Hindlimb muscle (tissue), 1 donor: ENCODE results near the gene LRPAP1. TPM values are rescaled to one million over a fixed set of nuclear protein-coding genes. Genes with fewer than 3 reads are reported as not detected.
"Not testable (repeated sequence)": the region's sequence is repeated elsewhere in the genome, so short reads cannot be mapped to it uniquely, and the experiment has no call there.

ENCODE experiments used
- DNase-seq: peaks from one replicate; pipeline ENCODE4 v3.0.0-alpha.2; 2013
- polyA plus RNA-seq: library from polyadenylated mRNA; unstranded; fragments of 120-200 nt; gene quantifications from one replicate; pipeline ENCODE4 v1.2.1, GENCODE V29; 2013; ENCODE audit not compliant: insufficient read length

The LRPAP1 gene
- polyA plus RNA-seq, 1 donor = 73.9 TPM

GRCh38 chr4:3455596-3455995 is 76.6 kb downstream of the LRPAP1 start:
- not testable (repeated sequence) for DNase-seq

Other genes starting within 250 kb of the LRPAP1 start
- gene RGS12, start 239.4 kb downstream of the LRPAP1 start, polyA plus RNA-seq = 48.7 TPM
- 3.0 TPM for gene HGFAC, start 90.5 kb downstream of the LRPAP1 start, polyA plus RNA-seq
- 21.0 TPM for gene DOK7, start 69.1 kb downstream of the LRPAP1 start, polyA plus RNA-seq
- 3.4 TPM for gene ADRA2C, start 234.0 kb upstream of the LRPAP1 start, polyA plus RNA-seq